IMR-90 (cell line): ENCODE results near the gene ATP6V0C. TPM values are rescaled to one million over a fixed set of nuclear protein-coding genes. Genes with fewer than 3 reads are reported as not detected.

ENCODE experiments used
- ATAC-seq: fragments of 200-7000 bp; cut with Tn5 transposase; 2 replicates; pipeline ENCODE4 v1.9.1; 2020; ENCODE audit warnings: low read depth, mild to moderate bottlenecking, moderate library complexity
- BruUV-seq: library from RNA; stranded (reverse); fragments of 400-500 nt; replicated peaks from 2 replicates; lab custom pipeline; 2021; lab: Mats Ljungman, UMichigan
- CTCF ChIA-PET: fragments of 300-600 bp; formaldehyde crosslinking; extraction: SDS; loops from one replicate; lab custom pipeline; 2021; ENCODE audit warnings: antibody characterized with exemption; lab: Yijun Ruan, JAX
- POLR2A ChIA-PET: fragments of 300-600 bp; sonication (Branson Sonifier 250); formaldehyde crosslinking; loops from one replicate; lab custom pipeline; 2022; ENCODE audit warnings: antibody characterized with exemption; ENCODE audit not compliant: unreplicated experiment; lab: Charles Lee
- DNase-seq: peaks from one replicate; pipeline ENCODE4 v3.0.0; 2013
- H2AFZ ChIP-seq: replicated peaks from 2 replicates; pipeline ENCODE3; 2013; ENCODE audit warnings: low read length, mild to moderate bottlenecking; ENCODE audit not compliant: poor library complexity
- H2AK5ac ChIP-seq: 2 replicates; pipeline ENCODE4 v1.6.1; 2013; ENCODE audit warnings: low read depth, low read length, inconsistent platforms
- H2AK9ac ChIP-seq: replicated peaks from 2 replicates; pipeline ENCODE3; 2013; ENCODE audit warnings: mild to moderate bottlenecking, low read depth, low read length, moderate library complexity; ENCODE audit not compliant: poor library complexity
- H2BK120ac ChIP-seq: 2 replicates; pipeline ENCODE4 v1.6.1; 2013; ENCODE audit warnings: low read depth, low read length, inconsistent platforms
- H2BK15ac ChIP-seq: 3 replicates; pipeline ENCODE4 v1.6.1; 2013; ENCODE audit warnings: low read depth, low read length, inconsistent platforms
- H2BK20ac ChIP-seq: 2 replicates; pipeline ENCODE4 v1.6.1; 2013; ENCODE audit warnings: low read depth, mild to moderate bottlenecking, inconsistent platforms, low read length, moderate library complexity
- H2BK5ac ChIP-seq: 2 replicates; pipeline ENCODE4 v1.6.1; 2013; ENCODE audit warnings: mild to moderate bottlenecking, low read depth, low read length, inconsistent platforms; ENCODE audit not compliant: poor library complexity, severe bottlenecking
- H3K14ac ChIP-seq: replicated peaks from 2 replicates; pipeline ENCODE4 v1.6.1; 2013; ENCODE audit warnings: low read depth, low read length, inconsistent platforms
- H3K18ac ChIP-seq: 2 replicates; pipeline ENCODE4 v1.6.1; 2013; ENCODE audit warnings: low read depth, low read length, control low read depth
- H3K23ac ChIP-seq: 2 replicates; pipeline ENCODE4 v1.6.1; 2013; ENCODE audit warnings: low read depth, low read length, inconsistent platforms
- H3K27ac ChIP-seq: 2 replicates; pipeline ENCODE4 v1.5.1; 2013; ENCODE audit warnings: mild to moderate bottlenecking, control low read depth, low read length; ENCODE audit not compliant: insufficient read depth
- H3K27me3 ChIP-seq: 2 replicates; pipeline ENCODE4 v1.6.1; 2013; ENCODE audit warnings: low read length; ENCODE audit not compliant: control insufficient read depth, insufficient read depth
- H3K36me3 ChIP-seq: 2 replicates; pipeline ENCODE4 v1.6.1; 2013; ENCODE audit warnings: low read length, mixed read lengths; ENCODE audit not compliant: control insufficient read depth, insufficient read depth
- H3K4ac ChIP-seq: 2 replicates; pipeline ENCODE4 v1.6.1; 2013; ENCODE audit warnings: low read depth, low read length, inconsistent platforms
- H3K4me1 ChIP-seq: 2 replicates; pipeline ENCODE4 v1.6.1; 2013; ENCODE audit warnings: low read length, mixed read lengths; ENCODE audit not compliant: control insufficient read depth, insufficient read depth
- H3K4me2 ChIP-seq: 2 replicates; pipeline ENCODE4 v1.6.1; 2013; ENCODE audit warnings: low read depth, mild to moderate bottlenecking, control low read depth, low read length, moderate library complexity
- H3K4me3 ChIP-seq: 2 replicates; pipeline ENCODE4 v1.5.1; 2013; ENCODE audit warnings: low read depth, mild to moderate bottlenecking, control low read depth, low read length, moderate library complexity; ENCODE audit not compliant: insufficient read depth
- H3K56ac ChIP-seq: 2 replicates; pipeline ENCODE4 v1.6.1; 2013; ENCODE audit warnings: low read length, inconsistent platforms; ENCODE audit not compliant: insufficient read depth; ENCODE audit errors: extremely low read depth
- H3K79me1 ChIP-seq, 2 experiments: 2 replicates each; pipeline ENCODE4 v1.6.1; 2013; ENCODE audit warnings: low read length in 2 of 2, inconsistent platforms in 1 of 2, low read depth in 1 of 2
- H3K9ac ChIP-seq: 2 replicates; pipeline ENCODE4 v1.6.1; 2013; ENCODE audit warnings: low read depth, low read length, control low read depth
- H3K9me1 ChIP-seq: 2 replicates; pipeline ENCODE4 v1.6.1; 2013; ENCODE audit warnings: low read length, inconsistent platforms; ENCODE audit not compliant: insufficient read depth
- H3K9me3 ChIP-seq: 2 replicates; pipeline ENCODE4 v1.6.1; 2013; ENCODE audit warnings: low read length; ENCODE audit not compliant: control insufficient read depth, insufficient read depth
- H4K20me1 ChIP-seq: 2 replicates; pipeline ENCODE4 v1.6.1; 2013; ENCODE audit warnings: low read length, inconsistent platforms; ENCODE audit not compliant: insufficient read depth
- H4K5ac ChIP-seq: 2 replicates; pipeline ENCODE4 v1.6.1; 2013; ENCODE audit warnings: mild to moderate bottlenecking, low read depth, low read length, control low read depth
- H4K8ac ChIP-seq, 2 experiments: 2 replicates each; pipeline ENCODE4 v1.6.1; 2013; ENCODE audit warnings: low read depth in 2 of 2, low read length in 2 of 2, control low read depth in 1 of 2, inconsistent platforms in 1 of 2
- H4K91ac ChIP-seq: 2 replicates; pipeline ENCODE4 v1.6.1; 2013; ENCODE audit warnings: low read depth, low read length, inconsistent platforms; ENCODE audit not compliant: insufficient read depth
- CEBPB ChIP-seq: IDR thresholded peaks from 2 replicates; pipeline ENCODE4 v1.6.1; 2012; ENCODE audit warnings: low read depth, low read length, improper control_type of control experiment
- CHD1 ChIP-seq: IDR thresholded peaks from 2 replicates; pipeline ENCODE4 v1.6.1; 2012; ENCODE audit warnings: low read depth, low read length, improper control_type of control experiment
- CTCF ChIP-seq: conservative IDR thresholded peaks from 2 replicates; pipeline ENCODE4 v1.5.1; 2012; ENCODE audit warnings: mild to moderate bottlenecking, low read depth, low read length, improper control_type of control experiment
- FOS ChIP-seq: fragments of 150-350 bp; IDR thresholded peaks from 2 replicates; pipeline ENCODE4 v1.6.1; 2016; ENCODE audit warnings: low read depth, low read length
- MAFK ChIP-seq: IDR thresholded peaks from 2 replicates; pipeline ENCODE4 v1.6.1; 2012; ENCODE audit warnings: low read depth, low read length, improper control_type of control experiment
- MXI1 ChIP-seq: IDR thresholded peaks from 2 replicates; pipeline ENCODE4 v1.6.1; 2012; ENCODE audit warnings: low read depth, mild to moderate bottlenecking, low read length, moderate library complexity, borderline replicate concordance
- POLR2A ChIP-seq: IDR thresholded peaks from 2 replicates; pipeline ENCODE4 v1.6.1; 2012; ENCODE audit warnings: mild to moderate bottlenecking, low read depth, low read length
- RAD21 ChIP-seq: IDR thresholded peaks from 2 replicates; pipeline ENCODE4 v1.6.1; 2012; ENCODE audit warnings: low read length, improper control_type of control experiment
- RCOR1 ChIP-seq: IDR thresholded peaks from 2 replicates; pipeline ENCODE4 v1.6.1; 2012; ENCODE audit warnings: mild to moderate bottlenecking, low read length, improper control_type of control experiment; ENCODE audit not compliant: insufficient replicate concordance
- RFX5 ChIP-seq: IDR thresholded peaks from 2 replicates; pipeline ENCODE4 v1.8.0; 2012; ENCODE audit warnings: low read depth, mild to moderate bottlenecking, low read length, moderate library complexity
- SMC3 ChIP-seq: fragments of 150-350 bp; IDR thresholded peaks from 2 replicates; pipeline ENCODE4 v1.6.1; 2016; ENCODE audit warnings: low read depth, mild to moderate bottlenecking, antibody characterized with exemption, low read length, moderate library complexity
- WGBS, 2 experiments: methylation state at CpG; one replicate each; pipeline versions ENCODE4 v1.1.5 to v1.1.7; 2013; ENCODE audit warnings: missing lambda C conversion rate in 2 of 2; ENCODE audit not compliant: insufficient read length in 1 of 2; ENCODE audit errors: extremely low coverage in 2 of 2; 5-methylcytosine and 5-hydroxymethylcytosine counted together
- dilution Hi-C: fragments of 300-500 bp; cut with HindIII; formaldehyde crosslinking; loops from one replicate; pipeline ENCODE4 v1.14.3; 2018; ENCODE audit warnings: low sequenced_read_pairs; ENCODE audit not compliant: unreplicated experiment
- in situ Hi-C: fragments of 300-500 bp; cut with MboI; formaldehyde crosslinking; loops from 3 replicates; pipeline ENCODE4 v1.14.3; 2019; ENCODE audit warnings: low sequenced_read_pairs, inconsistent platforms, mixed read lengths
- intact Hi-C: fragments of 100-400 bp; cut with micrococcal nuclease; formaldehyde crosslinking; loops from 2 replicates; pipeline ENCODE4 v1.10.0; 2022
- polyA plus RNA-seq, 3 experiments: library from polyadenylated mRNA; depleted of rRNA; stranded (reverse); fragments of >200 nt; gene quantifications; 2 replicates each; pipeline ENCODE4 v1.2.3, GENCODE V29; 2012; ENCODE audit warnings: low replicate concordance in 1 of 3
- total RNA-seq: library from RNA; depleted of rRNA; stranded (reverse); fragments of >200 nt; gene quantifications from 2 replicates; pipeline ENCODE4 v1.2.3, GENCODE V29; 2012

The ATP6V0C gene
- total and polyA plus RNA-seq, 2 of the 4 experiments (the other 2 are of a cell fraction), result 8.4 to 107 TPM

- Histone ChIP-seq H4K5ac (no peak overlapping the region), H4K20me1 (peaks cover 20% of the 10 kb centered on the region), H2BK120ac (no peak overlapping the region), H4K91ac (no peak overlapping the region), H2AFZ (no peak overlapping the region), H3K56ac (no peak overlapping the region), H3K18ac (no peak overlapping the region), H2BK5ac (no peak overlapping the region), H2BK20ac (no peak overlapping the region), H3K4me2 (no peak overlapping the region), H2AK9ac (no peak overlapping the region), H3K36me3 (peaks cover 2% of the 10 kb centered on the region; the same call in 1 of the 2 replicates), H2AK5ac (no peak overlapping the region), H3K4me3 (no peak overlapping the region), H3K23ac (no peak overlapping the region), H4K8ac (no peak overlapping the region), H2BK15ac (no peak overlapping the region), H3K9me3 (no peaks in the 10 kb centered on the region), H3K9me1 (peaks cover 4% of the 10 kb centered on the region; the same call in 1 of the 2 replicates), H3K9ac (no peak overlapping the region), H3K27me3 (no peaks in the 10 kb centered on the region), H3K14ac (no peak overlapping the region), H3K4me1 (peaks cover 11% of the 10 kb centered on the region), H3K79me1 (peaks cover 11 to 50% of the 10 kb centered on the region in 2 experiments), H3K4ac (no peak overlapping the region), H3K27ac (no peak overlapping the region)
- CTCF ChIA-PET, result interaction anchor here (0.6 kb wide), 1 partner anchor 98 kb away, joined by 3 read pairs; no protein-coding TSS in a partner anchor
- DNase-seq (no peak), ATAC-seq (no peak)
- dilution Hi-C loops (no loop called here), intact Hi-C loops (no loop called here), in situ Hi-C loops (no loop called here)
- no peak for TF ChIP-seq CHD1
- TF ChIP-seq MXI1, result no peak
- no peak for TF ChIP-seq SMC3
- TF ChIP-seq CEBPB, result no peak
- no peak for TF ChIP-seq MAFK
- TF ChIP-seq POLR2A, result no peak
- TF ChIP-seq CTCF, result no peak
- TF ChIP-seq FOS, result no peak
- TF ChIP-seq RAD21, result no peak
- no peak for TF ChIP-seq RFX5
- no peak for TF ChIP-seq RCOR1
- WGBS, 2 experiments, result 100% methylated on average over 5 of the region's 23 CpGs; no CpG with 5 or more reads in 1 of the 2 experiments
- no TSS peak for BruUV-seq
- POLR2A ChIA-PET, result no interaction called here
Observed at GRCh38 chr16:2490190-2491105, 23.3 kb upstream of the ATP6V0C start.
